ENCODE data around the gene PAPSS1. TPM values are rescaled to one million over a fixed set of nuclear protein-coding genes. Genes with fewer than 3 reads are reported as not detected.

The PAPSS1 gene
- total and polyA plus RNA-seq, 9 of the 15 experiments (the other 6 are each of a cell fraction or from before 2014, with no cell fraction given): 21.1 to 53.9 (median 41.9) TPM

GRCh38 chr4:107615809-107616208 is 104.2 kb downstream of the PAPSS1 start (continued):
- TF ChIP-seq CHD7 (IDR thresholded peaks at IDR 0.05; ENCODE audit: low read depth, low read length) (no peak), NRF1 (conservative IDR thresholded peaks at IDR 0.05 in 1 of 2, IDR thresholded peaks at IDR 0.05 in 1 of 2) (no peak), KLF10 (CRISPR knock-in tag; IDR thresholded peaks at IDR 0.05) (no peak), LEF1 (IDR thresholded peaks at IDR 0.05) (no peak), SPI1 (IDR thresholded peaks at IDR 0.05; ENCODE audit: borderline replicate concordance, low read depth, low read length) (no peak), EP300 (IDR thresholded peaks at IDR 0.05; ENCODE audit: low read length) (no peak), ZZZ3 (IDR thresholded peaks at IDR 0.05) (no peak), THRAP3 (IDR thresholded peaks at IDR 0.05; ENCODE audit: borderline replicate concordance) (no peak), RBM39 (optimal IDR thresholded peaks at IDR 0.05; ENCODE audit: low read depth, low read length) (no peak), ZNF778 (CRISPR knock-in tag; IDR thresholded peaks at IDR 0.05) (no peak), TEAD4 (IDR thresholded peaks at IDR 0.05; ENCODE audit: low read length) (no peak), TEAD4 (CRISPR knock-in tag; IDR thresholded peaks at IDR 0.05; ENCODE audit: borderline replicate concordance) (no peak), WHSC1 (IDR thresholded peaks at IDR 0.05; ENCODE audit: low read length) (no peak), KDM5B (IDR thresholded peaks at IDR 0.05; ENCODE audit: insufficient replicate concordance, low read depth, low read length) (no peak), ZFP36 (IDR thresholded peaks at IDR 0.05; ENCODE audit: low read depth, low read length, partially characterized antibody) (no peak)
- TF ChIP-seq, protein P1, sequence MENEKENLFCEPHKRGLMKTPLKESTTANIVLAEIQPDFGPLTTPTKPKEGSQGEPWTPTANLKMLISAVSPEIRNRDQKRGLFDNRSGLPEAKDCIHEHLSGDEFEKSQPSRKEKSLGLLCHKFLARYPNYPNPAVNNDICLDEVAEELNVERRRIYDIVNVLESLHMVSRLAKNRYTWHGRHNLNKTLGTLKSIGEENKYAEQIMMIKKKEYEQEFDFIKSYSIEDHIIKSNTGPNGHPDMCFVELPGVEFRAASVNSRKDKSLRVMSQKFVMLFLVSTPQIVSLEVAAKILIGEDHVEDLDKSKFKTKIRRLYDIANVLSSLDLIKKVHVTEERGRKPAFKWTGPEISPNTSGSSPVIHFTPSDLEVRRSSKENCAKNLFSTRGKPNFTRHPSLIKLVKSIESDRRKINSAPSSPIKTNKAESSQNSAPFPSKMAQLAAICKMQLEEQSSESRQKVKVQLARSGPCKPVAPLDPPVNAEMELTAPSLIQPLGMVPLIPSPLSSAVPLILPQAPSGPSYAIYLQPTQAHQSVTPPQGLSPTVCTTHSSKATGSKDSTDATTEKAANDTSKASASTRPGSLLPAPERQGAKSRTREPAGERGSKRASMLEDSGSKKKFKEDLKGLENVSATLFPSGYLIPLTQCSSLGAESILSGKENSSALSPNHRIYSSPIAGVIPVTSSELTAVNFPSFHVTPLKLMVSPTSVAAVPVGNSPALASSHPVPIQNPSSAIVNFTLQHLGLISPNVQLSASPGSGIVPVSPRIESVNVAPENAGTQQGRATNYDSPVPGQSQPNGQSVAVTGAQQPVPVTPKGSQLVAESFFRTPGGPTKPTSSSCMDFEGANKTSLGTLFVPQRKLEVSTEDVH (IDR thresholded peaks at IDR 0.05; ENCODE audit: low read depth, partially characterized antibody): no peak

Data from K562 (cell line).